Right renal cortex interstitium (tissue), 3 donors: ENCODE results near the gene C5orf46. TPM values are rescaled to one million over a fixed set of nuclear protein-coding genes. Genes with fewer than 3 reads are reported as not detected.

Source experiments
- DNase-seq, 3 donors: peaks; one replicate each; pipeline ENCODE4 v3.0.0-alpha.2; 2013; ENCODE audit warnings: low read depth in 3 of 3, low spot score in 2 of 3
- polyA plus RNA-seq, 3 donors: library from polyadenylated mRNA; unstranded; fragments of 120-200 nt; gene quantifications; one replicate each; pipeline ENCODE4 v1.2.1, GENCODE V29; 2013; ENCODE audit not compliant: insufficient read length in 3 of 3

Gene C5orf46
- polyA plus RNA-seq, 3 donors, result not detected

- no peak for DNase-seq
These were observed 42.7 kb downstream of the C5orf46 start for GRCh38 chr5:147863454-147864158.

- DNase-seq, result no peak
These were observed 45.7 kb downstream of the C5orf46 start for GRCh38 chr5:147860641-147861025.

DNA sequence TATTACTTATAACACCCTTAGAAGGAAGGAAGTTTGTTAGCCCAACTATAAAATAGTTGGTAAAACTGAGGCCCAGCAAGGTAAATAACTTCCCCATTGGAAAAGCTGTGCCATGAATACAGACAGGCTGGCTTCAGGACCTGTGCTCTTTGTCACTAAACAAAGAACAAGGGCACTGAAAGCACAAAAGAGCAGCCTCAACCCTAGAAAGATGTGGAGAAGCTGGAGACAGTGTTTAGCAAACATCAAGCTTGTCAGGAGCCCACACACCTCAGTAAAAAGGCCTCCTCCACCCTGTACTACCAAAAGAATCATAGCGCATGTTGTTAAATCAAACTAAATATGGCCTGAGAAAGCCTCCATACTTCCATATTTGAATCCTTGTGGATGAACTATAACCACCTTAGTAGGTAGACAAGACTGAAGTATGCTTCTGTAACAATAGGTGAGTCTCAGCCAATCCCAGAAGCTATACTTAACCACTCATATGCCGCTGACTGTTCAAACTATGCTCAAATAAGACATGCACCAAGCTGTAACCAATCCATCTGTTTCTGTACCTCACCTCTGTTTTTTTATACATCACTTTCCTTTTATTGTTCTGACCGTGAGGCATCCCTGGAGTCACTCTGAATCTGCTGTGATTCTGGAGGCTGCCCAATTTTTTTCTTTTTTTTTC, 46.2 kb downstream of the C5orf46 start:
- DNase-seq, result no peak

DNA sequence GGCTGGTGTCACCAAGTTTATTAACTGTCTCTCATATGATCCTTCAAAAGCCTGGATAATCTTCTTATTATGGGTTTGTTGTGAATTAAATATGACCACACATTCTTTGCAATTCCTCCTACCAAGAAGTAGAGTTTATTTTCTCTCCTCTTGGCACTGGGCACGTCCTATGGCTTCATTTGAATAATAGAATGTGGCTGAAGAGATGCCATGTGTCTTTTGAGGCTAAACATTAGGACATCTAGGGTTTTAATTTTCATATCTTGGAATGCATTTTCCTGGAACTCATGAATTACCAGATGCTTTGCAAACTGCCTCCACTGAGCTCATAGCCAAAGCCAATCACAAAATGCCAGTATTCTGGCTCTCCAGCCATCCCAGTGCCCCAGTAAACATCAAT, 47.8 kb downstream of the C5orf46 start:
- DNase-seq, result no peak

DNA sequence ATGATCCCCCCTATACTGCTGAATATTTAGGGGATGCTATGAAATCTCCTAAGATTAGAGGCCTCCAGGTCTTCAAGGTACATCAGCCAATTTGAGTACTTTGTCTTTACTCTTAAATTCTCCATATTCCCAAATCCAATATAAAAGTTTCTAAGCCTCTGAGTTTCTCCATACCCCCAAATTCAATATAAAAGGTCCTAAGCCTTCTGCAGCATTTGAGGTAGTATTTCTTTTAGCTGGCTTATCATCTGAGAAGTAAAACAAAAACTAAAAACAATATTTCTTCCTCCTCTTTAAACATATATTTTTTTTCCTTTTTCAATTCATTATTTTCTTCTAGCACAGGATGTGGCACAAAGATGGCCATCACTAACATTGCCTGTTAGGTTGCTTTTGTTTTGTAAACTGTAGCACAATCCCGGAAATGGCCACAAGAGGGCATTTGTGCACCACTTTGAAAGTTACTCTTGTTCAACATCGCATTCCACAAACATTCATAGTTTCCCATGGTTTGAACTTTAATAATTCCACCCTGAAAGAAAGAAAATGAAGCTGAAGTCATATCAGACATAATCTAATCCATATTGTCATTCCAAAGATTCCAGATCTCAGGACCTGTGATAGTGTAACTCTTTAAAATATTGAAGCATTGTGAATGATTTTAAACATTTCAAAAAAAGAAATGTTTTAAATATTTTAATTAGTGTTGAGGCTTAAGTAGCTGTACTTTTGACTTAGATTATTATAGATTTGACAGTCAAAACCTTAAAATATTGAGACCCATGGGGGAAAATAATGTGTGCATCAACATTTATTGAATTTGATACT, 48.8 kb downstream of the C5orf46 start:
- peak; percentile 29 to 50 (median 49) for DNase-seq

GRCh38 chr5:147856801-147857200, 49.5 kb downstream of the C5orf46 start:
- no peak for DNase-seq

- no peak for DNase-seq
These were observed 50.6 kb downstream of the C5orf46 start for GRCh38 chr5:147855774-147856069.

GRCh38 chr5:147854894-147855773, 51.2 kb downstream of the C5orf46 start:
- no peak for DNase-seq

GRCh38 chr5:147854331-147854730, 52.0 kb downstream of the C5orf46 start:
- DNase-seq, result no peak

DNA sequence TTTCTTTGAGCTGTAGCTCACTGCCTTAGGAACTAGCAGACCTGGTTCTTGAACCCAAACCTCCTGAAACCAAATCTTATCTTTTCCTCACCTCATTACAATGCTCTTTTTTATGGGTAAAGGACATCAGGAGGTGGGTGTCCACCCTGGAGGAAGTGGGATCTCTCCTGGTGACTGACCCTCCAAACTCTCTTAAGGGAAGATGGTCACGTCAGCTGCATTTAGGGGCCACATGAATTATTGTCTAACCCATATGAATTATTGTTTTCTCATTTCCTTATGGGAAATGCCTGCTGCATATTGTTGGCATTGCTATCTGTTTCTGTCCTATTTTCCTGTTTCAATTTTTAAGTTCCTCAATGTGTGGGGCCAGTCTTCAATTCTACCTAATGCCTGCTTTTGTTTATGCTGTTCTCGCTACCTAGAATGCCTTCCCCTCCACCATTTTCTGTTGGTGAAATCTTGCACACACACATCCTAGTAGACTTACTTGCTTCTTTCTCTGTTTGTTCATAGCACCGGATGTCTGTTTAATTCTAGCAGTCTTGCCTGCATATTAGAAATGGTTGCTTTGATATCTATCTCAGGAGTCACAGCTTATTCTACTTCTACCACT, 52.9 kb downstream of the C5orf46 start:
- DNase-seq, result no peak

DNA sequence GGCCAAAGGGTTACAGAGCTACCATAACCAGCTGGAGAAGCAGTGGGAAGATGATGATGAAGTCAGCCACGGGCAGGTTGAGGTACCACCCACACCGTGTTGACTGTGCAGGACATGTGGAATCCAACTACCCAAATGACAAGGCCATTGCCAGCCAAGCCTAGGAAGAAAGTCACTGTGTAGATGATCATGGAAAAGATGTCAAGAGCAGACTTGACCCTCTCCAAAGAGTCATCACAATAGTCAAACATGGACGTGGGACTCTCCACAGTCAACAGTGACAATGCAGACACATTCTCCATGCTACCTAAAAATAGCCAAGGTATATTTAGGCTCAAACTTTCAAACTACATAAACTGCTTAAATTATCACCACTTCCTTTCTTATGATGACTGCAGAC, 54.0 kb downstream of the C5orf46 start:
- DNase-seq, result no peak

GRCh38 chr5:147851578-147851977, 54.8 kb downstream of the C5orf46 start:
- no peak for DNase-seq

DNA sequence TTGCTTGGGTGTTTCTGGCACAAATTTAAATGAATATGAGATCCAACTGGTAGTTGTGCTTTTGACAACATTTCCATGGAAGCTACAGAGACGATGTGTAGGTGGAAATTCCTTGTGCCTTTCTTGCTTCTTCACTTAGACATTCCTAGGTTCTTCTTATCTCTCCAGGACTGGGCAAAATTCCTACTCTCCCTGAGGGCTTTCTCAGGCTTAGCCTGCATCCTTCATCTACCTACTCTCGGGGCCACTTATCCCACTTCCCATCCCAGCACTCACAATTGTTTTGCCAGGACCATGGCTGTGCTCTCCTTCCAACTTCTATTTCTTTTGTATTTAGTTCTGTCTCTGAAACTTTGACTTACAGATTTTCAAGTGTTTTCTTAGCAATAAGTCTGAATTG, 57.1 kb downstream of the C5orf46 start:
- no peak for DNase-seq

- DNase-seq, result no peak
These were observed 60.7 kb downstream of the C5orf46 start for GRCh38 chr5:147845618-147846017.

DNA sequence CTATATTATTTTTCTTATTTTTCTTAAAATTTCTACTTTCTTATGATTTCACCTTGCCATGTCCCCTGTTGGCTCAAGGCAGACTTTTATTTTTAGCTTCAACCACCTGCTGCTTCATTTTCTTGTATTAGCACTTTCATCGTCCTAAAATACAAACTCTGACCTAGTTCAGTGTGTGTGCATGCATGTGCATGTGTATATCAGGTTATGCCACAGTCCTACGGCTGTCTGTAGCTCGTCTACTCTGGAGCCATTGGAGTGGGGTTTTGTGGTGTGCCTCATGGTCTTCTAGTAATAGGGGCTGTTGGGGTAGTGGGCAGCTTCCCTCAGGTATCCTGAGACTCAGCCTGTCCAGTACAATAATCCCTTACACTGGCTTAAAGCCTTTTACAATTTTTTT, 61.5 kb downstream of the C5orf46 start:
- no peak for DNase-seq

DNA sequence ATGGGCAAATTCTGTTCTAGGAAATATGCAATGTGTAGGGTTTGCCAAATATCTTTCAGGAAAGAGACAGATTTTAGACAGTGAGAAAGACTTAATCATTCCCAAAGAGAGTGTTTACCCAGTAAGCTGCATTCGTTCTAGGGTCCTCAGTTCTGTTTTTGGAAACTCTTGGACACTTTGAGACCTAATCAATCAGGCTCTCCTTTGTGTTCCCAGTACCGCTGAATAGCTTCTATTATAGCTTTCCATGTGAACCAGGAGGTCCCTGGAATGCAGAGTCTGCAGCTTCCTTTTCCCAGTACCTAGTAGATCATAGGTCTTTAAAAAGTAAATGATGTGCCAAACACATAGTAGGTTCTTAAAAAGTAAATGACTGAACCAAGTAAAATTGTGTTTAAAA, 63.5 kb downstream of the C5orf46 start:
- no peak for DNase-seq
